Astrocyte (in vitro differentiated cells and primary cell): ENCODE data around the gene COL18A1. TPM values are rescaled to one million over a fixed set of nuclear protein-coding genes. Genes with fewer than 3 reads are reported as not detected.

Experiments
- DNase-seq: peaks from one replicate; pipeline ENCODE4 v3.0.0-alpha.2; 2010; ENCODE audit warnings: low read depth
- FAIRE-seq: peaks from 2 replicates; lab custom pipeline; 2011; peaks lifted over from hg19 to GRCh38; lab: Jason Lieb, UNC
- H2AFZ ChIP-seq: 2 replicates; pipeline ENCODE4 v1.6.0; 2012; ENCODE audit warnings: low read depth, low read length, inconsistent platforms
- H3K27ac ChIP-seq: 2 replicates; pipeline ENCODE4 v1.5.1; 2011; ENCODE audit warnings: low read depth, low read length, inconsistent platforms
- H3K27me3 ChIP-seq: 2 replicates; pipeline ENCODE4 v1.6.0; 2011; ENCODE audit warnings: low read length, inconsistent platforms; ENCODE audit not compliant: insufficient read depth
- H3K36me3 ChIP-seq: 2 replicates; pipeline ENCODE4 v1.5.1; 2011; ENCODE audit warnings: low read length, inconsistent platforms; ENCODE audit not compliant: insufficient read depth
- H3K4me1 ChIP-seq: 2 replicates; pipeline ENCODE4 v1.5.1; 2011; ENCODE audit warnings: low read length, inconsistent platforms; ENCODE audit not compliant: insufficient read depth
- H3K4me2 ChIP-seq: 2 replicates; pipeline ENCODE4 v1.6.0; 2012; ENCODE audit warnings: low read length, inconsistent platforms
- H3K4me3 ChIP-seq: 2 replicates; pipeline ENCODE4 v1.5.1; 2011; ENCODE audit warnings: low read depth, mild to moderate bottlenecking, low read length, inconsistent platforms; ENCODE audit not compliant: insufficient read depth
- H3K79me2 ChIP-seq: 2 replicates; pipeline ENCODE4 v1.6.0; 2012; ENCODE audit warnings: mild to moderate bottlenecking, low read length, inconsistent platforms; ENCODE audit not compliant: insufficient read depth
- H3K9ac ChIP-seq: 2 replicates; pipeline ENCODE4 v1.6.0; 2012; ENCODE audit warnings: mild to moderate bottlenecking, low read length, inconsistent platforms
- H3K9me3 ChIP-seq: 2 replicates; pipeline ENCODE4 v1.5.1; 2012; ENCODE audit warnings: low read depth, mild to moderate bottlenecking, low read length, inconsistent platforms; ENCODE audit not compliant: insufficient read depth
- H4K20me1 ChIP-seq: 2 replicates; pipeline ENCODE4 v1.6.0; 2012; ENCODE audit warnings: low read length, inconsistent platforms; ENCODE audit not compliant: insufficient read depth
- H3K27ac Mint-ChIP-seq: one replicate; pipeline ENCODE4 v1.8.0; 2021; ENCODE audit warnings: mild to moderate bottlenecking, mixed read lengths; ENCODE audit not compliant: unreplicated experiment
- H3K27me3 Mint-ChIP-seq: one replicate; pipeline ENCODE4 v1.8.0; 2021; ENCODE audit warnings: low read depth, mixed read lengths; ENCODE audit not compliant: unreplicated experiment
- H3K36me3 Mint-ChIP-seq: one replicate; pipeline ENCODE4 v1.8.0; 2021; ENCODE audit warnings: low read depth, mixed read lengths; ENCODE audit not compliant: unreplicated experiment
- H3K4me1 Mint-ChIP-seq: one replicate; pipeline ENCODE4 v1.8.0; 2021; ENCODE audit warnings: low read depth, mixed read lengths; ENCODE audit not compliant: unreplicated experiment
- H3K4me3 Mint-ChIP-seq: one replicate; pipeline ENCODE4 v1.8.0; 2021; ENCODE audit warnings: mild to moderate bottlenecking, moderate library complexity, mixed read lengths; ENCODE audit not compliant: unreplicated experiment
- H3K9me3 Mint-ChIP-seq: one replicate; pipeline ENCODE4 v1.8.0; 2021; ENCODE audit warnings: mild to moderate bottlenecking, mixed read lengths; ENCODE audit not compliant: unreplicated experiment
- EZH2 ChIP-seq: IDR thresholded peaks from 2 replicates; pipeline ENCODE4 v1.6.1; 2012; ENCODE audit warnings: mild to moderate bottlenecking, low read length, inconsistent platforms; ENCODE audit not compliant: insufficient read depth
- total RNA-seq: library from RNA; stranded (reverse); gene quantifications from 2 replicates; pipeline ENCODE4 v1.2.1, GENCODE V29; 2021
- TF ChIP-seq, protein P1 (sequence below): IDR thresholded peaks from 2 replicates; pipeline ENCODE4 v1.5.1; 2011; ENCODE audit warnings: low read depth, mild to moderate bottlenecking, inconsistent platforms, low read length, moderate library complexity; ENCODE audit not compliant: insufficient read depth

COL18A1 gene
- total RNA-seq, 1 donor from 2014 or later, result 616 TPM

GRCh38 chr21:45376459-45377324, 28.3 kb upstream of the COL18A1 start:
- Mint-ChIP-seq H3K27ac (no peak overlapping the region), H3K36me3 (peaks cover 4% of the 10 kb centered on the region), H3K4me1 (peaks cover 3% of the 10 kb centered on the region), H3K27me3 (peaks cover 13% of the 10 kb centered on the region), H3K4me3 (no peak overlapping the region), H3K9me3 (peaks cover 21% of the 10 kb centered on the region)
- FAIRE-seq (no peak), DNase-seq (no peak)
- no peak overlapping the region for H3K4me3 ChIP-seq
- no peak overlapping the region for H2AFZ ChIP-seq
- no peak for TF ChIP-seq EZH2
- TF ChIP-seq, protein P1, sequence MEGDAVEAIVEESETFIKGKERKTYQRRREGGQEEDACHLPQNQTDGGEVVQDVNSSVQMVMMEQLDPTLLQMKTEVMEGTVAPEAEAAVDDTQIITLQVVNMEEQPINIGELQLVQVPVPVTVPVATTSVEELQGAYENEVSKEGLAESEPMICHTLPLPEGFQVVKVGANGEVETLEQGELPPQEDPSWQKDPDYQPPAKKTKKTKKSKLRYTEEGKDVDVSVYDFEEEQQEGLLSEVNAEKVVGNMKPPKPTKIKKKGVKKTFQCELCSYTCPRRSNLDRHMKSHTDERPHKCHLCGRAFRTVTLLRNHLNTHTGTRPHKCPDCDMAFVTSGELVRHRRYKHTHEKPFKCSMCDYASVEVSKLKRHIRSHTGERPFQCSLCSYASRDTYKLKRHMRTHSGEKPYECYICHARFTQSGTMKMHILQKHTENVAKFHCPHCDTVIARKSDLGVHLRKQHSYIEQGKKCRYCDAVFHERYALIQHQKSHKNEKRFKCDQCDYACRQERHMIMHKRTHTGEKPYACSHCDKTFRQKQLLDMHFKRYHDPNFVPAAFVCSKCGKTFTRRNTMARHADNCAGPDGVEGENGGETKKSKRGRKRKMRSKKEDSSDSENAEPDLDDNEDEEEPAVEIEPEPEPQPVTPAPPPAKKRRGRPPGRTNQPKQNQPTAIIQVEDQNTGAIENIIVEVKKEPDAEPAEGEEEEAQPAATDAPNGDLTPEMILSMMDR, result no peak
- H3K79me2 ChIP-seq, result no peaks in the 10 kb centered on the region
- no peaks in the 10 kb centered on the region for H3K27me3 ChIP-seq
- H3K9me3 ChIP-seq, result no peaks in the 10 kb centered on the region
- peaks cover 11% of the 10 kb centered on the region for H3K4me1 ChIP-seq
- no peak overlapping the region for H3K9ac ChIP-seq
- H3K27ac ChIP-seq, result no peak overlapping the region
- no peaks in the 10 kb centered on the region for H3K36me3 ChIP-seq
- no peak overlapping the region for H3K4me2 ChIP-seq
- no peaks in the 10 kb centered on the region for H4K20me1 ChIP-seq

GRCh38 chr21:45377325-45377709, 27.6 kb upstream of the COL18A1 start:
- no peak overlapping the region for H3K9ac ChIP-seq
- peaks cover 11% of the 10 kb centered on the region for H3K4me1 ChIP-seq
- Mint-ChIP-seq H3K4me3 (no peak overlapping the region), H3K36me3 (peaks cover 4% of the 10 kb centered on the region), H3K4me1 (peaks cover 3% of the 10 kb centered on the region), H3K27ac (no peak overlapping the region), H3K27me3 (peaks cover 19% of the 10 kb centered on the region), H3K9me3 (peaks cover 18% of the 10 kb centered on the region)
- no peak overlapping the region for H3K27ac ChIP-seq
- no peak for FAIRE-seq
- DNase-seq, result no peak
- H4K20me1 ChIP-seq, result no peaks in the 10 kb centered on the region
- H3K9me3 ChIP-seq, result no peaks in the 10 kb centered on the region
- no peak overlapping the region for H3K4me2 ChIP-seq
- H2AFZ ChIP-seq, result no peak overlapping the region
- H3K27me3 ChIP-seq, result no peaks in the 10 kb centered on the region
- H3K79me2 ChIP-seq, result no peaks in the 10 kb centered on the region
- no peaks in the 10 kb centered on the region for H3K36me3 ChIP-seq
- TF ChIP-seq EZH2, result no peak
- TF ChIP-seq, protein P1, result no peak
- H3K4me3 ChIP-seq, result no peak overlapping the region

GRCh38 chr21:45377866-45378257, 27.1 kb upstream of the COL18A1 start:
- Histone ChIP-seq H3K27ac (no peak overlapping the region), H3K9ac (peak overlapping the region; percentile 44), H3K79me2 (no peaks in the 10 kb centered on the region), H2AFZ (no peak overlapping the region), H3K27me3 (no peaks in the 10 kb centered on the region), H3K4me1 (peaks cover 8% of the 10 kb centered on the region), H3K9me3 (no peaks in the 10 kb centered on the region), H3K4me2 (peak overlapping the region; percentile 32), H3K36me3 (no peaks in the 10 kb centered on the region), H4K20me1 (no peaks in the 10 kb centered on the region), H3K4me3 (no peak overlapping the region)
- DNase-seq (no peak), FAIRE-seq (no peak)
- H3K27ac Mint-ChIP-seq, result no peak overlapping the region
- H3K27me3 Mint-ChIP-seq, result peaks cover 21% of the 10 kb centered on the region
- H3K9me3 Mint-ChIP-seq, result peaks cover 15% of the 10 kb centered on the region
- peaks cover 2% of the 10 kb centered on the region for H3K4me1 Mint-ChIP-seq
- TF ChIP-seq, protein P1, result no peak
- TF ChIP-seq EZH2, result no peak
- H3K36me3 Mint-ChIP-seq, result peaks cover 4% of the 10 kb centered on the region
- H3K4me3 Mint-ChIP-seq, result no peak overlapping the region
